Panc1 (cell line): Measurements from ENCODE around the gene TMEM254. TPM values are rescaled to one million over a fixed set of nuclear protein-coding genes. Genes with fewer than 3 reads are reported as not detected.

ENCODE experiments used
- ATAC-seq: fragments of 200-7000 bp; cut with Tn5 transposase; 2 replicates; pipeline ENCODE4 v1.9.1; 2020; ENCODE audit warnings: mild to moderate bottlenecking, moderate library complexity
- BruUV-seq: library from RNA; stranded (reverse); fragments of 400-500 nt; replicated peaks from 2 replicates; lab custom pipeline; 2021; lab: Mats Ljungman, UMichigan
- CTCF ChIA-PET: fragments of 300-600 bp; sonication (Branson Sonifier 250); formaldehyde crosslinking; loops from one replicate; lab custom pipeline; 2022; ENCODE audit warnings: antibody characterized with exemption; lab: Charles Lee
- POLR2A ChIA-PET: fragments of 300-600 bp; sonication (Branson Sonifier 250); formaldehyde crosslinking; loops from one replicate; lab custom pipeline; 2022; ENCODE audit warnings: antibody characterized with exemption; lab: Charles Lee
- DNase-seq: peaks from one replicate; pipeline ENCODE4 v3.0.0-alpha.2; 2010; ENCODE audit warnings: low read depth, low spot score
- H3K27ac ChIP-seq: 2 replicates; pipeline ENCODE4 v1.5.1; 2011; ENCODE audit warnings: mild to moderate bottlenecking, low read length, inconsistent platforms
- H3K27me3 ChIP-seq: fragments of 200-500 bp; sonication (Bioruptor generic); 2 replicates; pipeline ENCODE4 v1.6.0; 2014; ENCODE audit warnings: low read length, inconsistent platforms; ENCODE audit not compliant: control insufficient read depth, insufficient read depth
- H3K36me3 ChIP-seq: fragments of 200-500 bp; sonication (Bioruptor generic); 2 replicates; pipeline ENCODE4 v1.5.1; 2014; ENCODE audit warnings: inconsistent platforms, mild to moderate bottlenecking, low read length, moderate library complexity; ENCODE audit not compliant: control insufficient read depth, insufficient read depth
- H3K4me1 ChIP-seq: 2 replicates; pipeline ENCODE4 v1.5.1; 2011; ENCODE audit warnings: inconsistent platforms, mild to moderate bottlenecking, low read length, moderate library complexity; ENCODE audit not compliant: control insufficient read depth, insufficient read depth
- H3K4me3 ChIP-seq, 2 experiments: 2 replicates each; pipeline ENCODE4 v1.5.1; 2011 to 2012; ENCODE audit warnings: low read depth in 2 of 2, low read length in 2 of 2, mild to moderate bottlenecking in 2 of 2, inconsistent platforms in 1 of 2, moderate library complexity in 1 of 2
- H3K9me3 ChIP-seq: fragments of 200-500 bp; sonication (Bioruptor generic); 2 replicates; pipeline ENCODE4 v1.5.1; 2014; ENCODE audit warnings: low read depth, mild to moderate bottlenecking, inconsistent platforms, low read length, moderate library complexity; ENCODE audit not compliant: control insufficient read depth, insufficient read depth
- POLR2AphosphoS5 ChIP-seq: IDR thresholded peaks from 2 replicates; pipeline ENCODE4 v1.6.1; 2012; ENCODE audit warnings: mild to moderate bottlenecking, low read depth, low read length, moderate library complexity
- SIN3A ChIP-seq: IDR thresholded peaks from 2 replicates; pipeline ENCODE4 v1.6.1; 2012; ENCODE audit warnings: low read depth, mild to moderate bottlenecking, low read length, moderate library complexity, borderline replicate concordance; ENCODE audit not compliant: insufficient read depth
- TCF7L2 ChIP-seq: IDR thresholded peaks from 2 replicates; pipeline ENCODE4 v1.6.1; 2011; ENCODE audit warnings: mild to moderate bottlenecking, low read depth, low read length, inconsistent platforms
- in situ Hi-C: cut with HindIII; loops from 2 replicates; pipeline ENCODE4 v1.10.0; 2016; ENCODE audit warnings: low sequenced_read_pairs, low pct_unique_long_range_greater_than_20kb
- intact Hi-C: fragments of 100-400 bp; cut with micrococcal nuclease; formaldehyde crosslinking; loops from one replicate; pipeline ENCODE4 v1.10.0; 2022; ENCODE audit not compliant: unreplicated experiment
- total RNA-seq: library from RNA; stranded (reverse); gene quantifications from one replicate; pipeline ENCODE4 v1.2.1, GENCODE V29; 2021; ENCODE audit not compliant: unreplicated experiment
- TF ChIP-seq, protein P1 (sequence below): fragments of 450-650 bp; IDR thresholded peaks from 2 replicates; pipeline ENCODE4 v1.5.1; 2017; ENCODE audit warnings: mild to moderate bottlenecking
- TF ChIP-seq, protein P2 (sequence below), 2 experiments: IDR thresholded peaks; 2 replicates each; pipeline ENCODE4 v1.6.1; 2011 to 2012; ENCODE audit warnings: low read depth in 2 of 2, control low read depth in 1 of 2, low read length in 1 of 2, mild to moderate bottlenecking in 1 of 2, moderate library complexity in 1 of 2; ENCODE audit not compliant: insufficient read depth in 1 of 2

Gene TMEM254
- total RNA-seq, 1 experiment from 2014 or later, result 28.8 TPM

DNA sequence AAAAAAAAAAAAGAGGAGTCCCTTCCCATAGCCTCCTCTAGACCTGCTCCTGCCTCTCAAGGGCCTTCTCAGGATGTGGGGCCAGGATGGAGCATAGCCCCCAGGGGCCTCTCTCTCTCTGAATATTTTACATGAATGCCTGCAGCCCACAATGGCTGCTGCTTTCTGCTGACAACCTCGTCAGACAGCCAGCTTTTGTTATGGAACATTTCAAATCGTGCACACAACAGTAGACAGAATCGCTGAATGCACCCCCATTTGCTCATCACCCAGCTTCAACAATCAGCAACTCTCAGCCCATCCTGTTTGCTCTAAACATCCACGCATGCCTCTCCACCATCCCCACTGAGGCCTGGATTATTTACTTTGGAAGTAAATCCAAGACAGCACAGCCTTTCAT is 59.5 kb downstream of the TMEM254 start:
- intact Hi-C loops (no loop called here), in situ Hi-C loops (no loop called here)
- ChIA-PET CTCF (no interaction called here), POLR2A (interaction anchor here (0.7 kb wide), 1 partner anchor 199 kb away, joined by 11 read pairs; no protein-coding TSS in a partner anchor)
- H3K27ac ChIP-seq, result no peak overlapping the region
- no peaks in the 10 kb centered on the region for H3K9me3 ChIP-seq
- no peak for DNase-seq
- H3K4me3 ChIP-seq, result no peak overlapping the region
- BruUV-seq, result no TSS peak
- H3K4me1 ChIP-seq, result no peaks in the 10 kb centered on the region
- peaks cover 5% of the 10 kb centered on the region for H3K27me3 ChIP-seq
- TF ChIP-seq TCF7L2, result no peak
- no peak for TF ChIP-seq POLR2AphosphoS5
- TF ChIP-seq, protein P1, sequence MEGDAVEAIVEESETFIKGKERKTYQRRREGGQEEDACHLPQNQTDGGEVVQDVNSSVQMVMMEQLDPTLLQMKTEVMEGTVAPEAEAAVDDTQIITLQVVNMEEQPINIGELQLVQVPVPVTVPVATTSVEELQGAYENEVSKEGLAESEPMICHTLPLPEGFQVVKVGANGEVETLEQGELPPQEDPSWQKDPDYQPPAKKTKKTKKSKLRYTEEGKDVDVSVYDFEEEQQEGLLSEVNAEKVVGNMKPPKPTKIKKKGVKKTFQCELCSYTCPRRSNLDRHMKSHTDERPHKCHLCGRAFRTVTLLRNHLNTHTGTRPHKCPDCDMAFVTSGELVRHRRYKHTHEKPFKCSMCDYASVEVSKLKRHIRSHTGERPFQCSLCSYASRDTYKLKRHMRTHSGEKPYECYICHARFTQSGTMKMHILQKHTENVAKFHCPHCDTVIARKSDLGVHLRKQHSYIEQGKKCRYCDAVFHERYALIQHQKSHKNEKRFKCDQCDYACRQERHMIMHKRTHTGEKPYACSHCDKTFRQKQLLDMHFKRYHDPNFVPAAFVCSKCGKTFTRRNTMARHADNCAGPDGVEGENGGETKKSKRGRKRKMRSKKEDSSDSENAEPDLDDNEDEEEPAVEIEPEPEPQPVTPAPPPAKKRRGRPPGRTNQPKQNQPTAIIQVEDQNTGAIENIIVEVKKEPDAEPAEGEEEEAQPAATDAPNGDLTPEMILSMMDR, result no peak
- TF ChIP-seq SIN3A, result no peak
- TF ChIP-seq, protein P2, sequence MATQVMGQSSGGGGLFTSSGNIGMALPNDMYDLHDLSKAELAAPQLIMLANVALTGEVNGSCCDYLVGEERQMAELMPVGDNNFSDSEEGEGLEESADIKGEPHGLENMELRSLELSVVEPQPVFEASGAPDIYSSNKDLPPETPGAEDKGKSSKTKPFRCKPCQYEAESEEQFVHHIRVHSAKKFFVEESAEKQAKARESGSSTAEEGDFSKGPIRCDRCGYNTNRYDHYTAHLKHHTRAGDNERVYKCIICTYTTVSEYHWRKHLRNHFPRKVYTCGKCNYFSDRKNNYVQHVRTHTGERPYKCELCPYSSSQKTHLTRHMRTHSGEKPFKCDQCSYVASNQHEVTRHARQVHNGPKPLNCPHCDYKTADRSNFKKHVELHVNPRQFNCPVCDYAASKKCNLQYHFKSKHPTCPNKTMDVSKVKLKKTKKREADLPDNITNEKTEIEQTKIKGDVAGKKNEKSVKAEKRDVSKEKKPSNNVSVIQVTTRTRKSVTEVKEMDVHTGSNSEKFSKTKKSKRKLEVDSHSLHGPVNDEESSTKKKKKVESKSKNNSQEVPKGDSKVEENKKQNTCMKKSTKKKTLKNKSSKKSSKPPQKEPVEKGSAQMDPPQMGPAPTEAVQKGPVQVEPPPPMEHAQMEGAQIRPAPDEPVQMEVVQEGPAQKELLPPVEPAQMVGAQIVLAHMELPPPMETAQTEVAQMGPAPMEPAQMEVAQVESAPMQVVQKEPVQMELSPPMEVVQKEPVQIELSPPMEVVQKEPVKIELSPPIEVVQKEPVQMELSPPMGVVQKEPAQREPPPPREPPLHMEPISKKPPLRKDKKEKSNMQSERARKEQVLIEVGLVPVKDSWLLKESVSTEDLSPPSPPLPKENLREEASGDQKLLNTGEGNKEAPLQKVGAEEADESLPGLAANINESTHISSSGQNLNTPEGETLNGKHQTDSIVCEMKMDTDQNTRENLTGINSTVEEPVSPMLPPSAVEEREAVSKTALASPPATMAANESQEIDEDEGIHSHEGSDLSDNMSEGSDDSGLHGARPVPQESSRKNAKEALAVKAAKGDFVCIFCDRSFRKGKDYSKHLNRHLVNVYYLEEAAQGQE (IDR thresholded peaks at IDR 0.05; ENCODE audit: insufficient read depth in 1 of 2, low read depth in 2 of 2, low read length in 1 of 2), result no peak
- ATAC-seq, result no peak
- H3K36me3 ChIP-seq, result no peaks in the 10 kb centered on the region

DNA sequence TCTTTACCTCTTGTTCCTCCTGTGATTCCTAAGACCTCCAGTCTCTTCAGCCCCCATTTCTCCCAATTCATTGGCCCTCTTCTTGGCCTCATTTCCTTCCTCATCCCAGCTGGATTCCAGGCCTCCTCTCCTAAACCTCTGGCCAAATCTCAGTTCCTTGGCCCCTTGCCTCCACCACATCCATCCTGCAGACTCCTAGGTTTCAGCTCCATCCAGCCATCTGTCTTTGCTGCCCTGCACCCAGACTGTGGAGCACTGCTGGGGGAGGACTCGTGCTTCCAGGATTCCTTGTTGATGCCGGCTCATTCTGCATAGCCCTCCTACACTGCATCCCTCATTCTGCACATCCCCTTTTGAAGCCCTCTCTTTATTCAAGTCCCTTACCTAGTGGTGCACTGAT is 60.8 kb downstream of the TMEM254 start:
- intact Hi-C loops (no loop called here), in situ Hi-C loops (no loop called here)
- ChIA-PET POLR2A (no interaction called here), CTCF (no interaction called here)
- Histone ChIP-seq H3K4me1 (no peaks in the 10 kb centered on the region), H3K27ac (no peak overlapping the region), H3K36me3 (no peaks in the 10 kb centered on the region), H3K9me3 (no peaks in the 10 kb centered on the region), H3K27me3 (peaks cover 2% of the 10 kb centered on the region; the same call in 1 of the 2 replicates), H3K4me3 (no peak overlapping the region)
- ATAC-seq (no peak), DNase-seq (no peak)
- BruUV-seq, result no TSS peak
- no peak for TF ChIP-seq TCF7L2
- TF ChIP-seq, protein P1, result no peak
- no peak for TF ChIP-seq POLR2AphosphoS5
- TF ChIP-seq, protein P2 (IDR thresholded peaks at IDR 0.05; ENCODE audit: insufficient read depth in 1 of 2, low read depth in 2 of 2, low read length in 1 of 2), result no peak
- no peak for TF ChIP-seq SIN3A
